ENCODE results near the gene TMEM255A. TPM values are rescaled to one million over a fixed set of nuclear protein-coding genes. Genes with fewer than 3 reads are reported as not detected.

TMEM255A gene
- total RNA-seq, 4 donors from 2014 or later, result 1.2 to 1.7 (median 1.4) TPM; not detected in 1

DNA sequence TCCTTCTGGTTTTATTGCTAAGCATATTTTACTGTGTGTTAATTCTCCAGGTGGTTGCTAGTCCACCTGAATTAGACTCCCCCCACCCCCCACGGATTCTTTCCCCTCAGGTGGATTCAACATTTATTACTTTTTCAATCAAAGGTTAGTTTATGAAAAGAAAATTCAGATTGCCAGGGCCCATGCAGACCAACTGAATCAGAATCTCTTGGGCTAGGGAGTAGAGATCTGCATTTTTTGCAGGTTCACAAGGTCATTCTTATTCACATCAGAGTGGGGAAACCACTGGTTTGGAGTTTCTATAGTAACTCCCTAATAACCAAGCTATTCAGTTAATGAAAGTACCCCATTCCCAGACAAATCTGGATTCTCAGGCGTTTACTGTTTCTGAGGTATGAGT, 9.8 kb downstream of the TMEM255A start:
- Histone ChIP-seq H3K4me3 (no peak overlapping the region), H3K9me3 (no peaks in the 10 kb centered on the region), H3K27me3 (no peaks in the 10 kb centered on the region), H3K27ac (no peak overlapping the region), H3K4me1 (no peaks in the 10 kb centered on the region), H3K36me3 (no peaks in the 10 kb centered on the region)
- no peak for DNase-seq
- TF ChIP-seq POLR2A (IDR thresholded peaks at IDR 0.05) (no peak), POLR2AphosphoS5 (IDR thresholded peaks at IDR 0.05) (no peak), CTCF (IDR thresholded peaks at IDR 0.05) (no peak), EP300 (IDR thresholded peaks at IDR 0.05; ENCODE audit: low read depth) (no peak)
- WGBS, 2 donors (ENCODE audit: low coverage in 1 of 2), result 39 to 67% methylated on average over 1 to 2 of the region's 2 CpGs
- intact Hi-C loops (cut with DNase I; ENCODE audit: low total_unique reads) (no loop called here), in situ Hi-C loops (cut with MboI; ENCODE audit: low pct_ligation_motif_present in 1 of 4, low pct_unique_long_range_greater_than_20kb in 1 of 4, low sequenced_read_pairs in 3 of 4) (no loop called here)

DNA sequence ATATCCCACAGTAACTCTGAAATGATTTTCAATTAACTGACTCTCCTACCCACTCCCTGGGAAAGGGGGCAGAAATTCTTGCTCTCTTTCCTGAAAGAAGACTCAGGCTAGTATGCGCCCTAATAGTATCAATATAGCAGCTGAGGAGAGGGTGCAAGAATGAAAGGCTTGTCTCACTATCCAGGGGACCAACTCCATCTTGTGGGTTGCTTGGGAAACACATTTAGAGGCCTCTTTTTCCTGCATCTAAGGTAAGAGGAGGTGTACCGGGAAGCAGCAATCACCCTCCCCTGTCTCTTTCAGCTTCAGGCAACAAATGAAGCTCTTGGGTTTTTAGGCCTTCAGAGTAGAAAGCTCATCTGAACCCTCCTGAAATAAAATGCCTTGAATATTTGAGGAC, 11.3 kb downstream of the TMEM255A start:
- DNase-seq, result no peak
- WGBS, 2 donors (ENCODE audit: low coverage in 1 of 2), result 76 to 100% methylated on average over 1 to 2 of the region's 2 CpGs
- H3K9me3 ChIP-seq, result no peaks in the 10 kb centered on the region
- H3K36me3 ChIP-seq, result no peaks in the 10 kb centered on the region
- no peak overlapping the region for H3K27ac ChIP-seq
- H3K4me3 ChIP-seq, result no peak overlapping the region
- in situ Hi-C loops (cut with MboI; ENCODE audit: low pct_ligation_motif_present in 1 of 4, low pct_unique_long_range_greater_than_20kb in 1 of 4, low sequenced_read_pairs in 3 of 4) (no loop called here), intact Hi-C loops (cut with DNase I; ENCODE audit: low total_unique reads) (no loop called here)
- TF ChIP-seq POLR2A (IDR thresholded peaks at IDR 0.05), result no peak
- no peak for TF ChIP-seq EP300 (IDR thresholded peaks at IDR 0.05; ENCODE audit: low read depth)
- no peak for TF ChIP-seq CTCF (IDR thresholded peaks at IDR 0.05)
- no peak for TF ChIP-seq POLR2AphosphoS5 (IDR thresholded peaks at IDR 0.05)
- H3K27me3 ChIP-seq, result no peaks in the 10 kb centered on the region
- H3K4me1 ChIP-seq, result no peaks in the 10 kb centered on the region

DNA sequence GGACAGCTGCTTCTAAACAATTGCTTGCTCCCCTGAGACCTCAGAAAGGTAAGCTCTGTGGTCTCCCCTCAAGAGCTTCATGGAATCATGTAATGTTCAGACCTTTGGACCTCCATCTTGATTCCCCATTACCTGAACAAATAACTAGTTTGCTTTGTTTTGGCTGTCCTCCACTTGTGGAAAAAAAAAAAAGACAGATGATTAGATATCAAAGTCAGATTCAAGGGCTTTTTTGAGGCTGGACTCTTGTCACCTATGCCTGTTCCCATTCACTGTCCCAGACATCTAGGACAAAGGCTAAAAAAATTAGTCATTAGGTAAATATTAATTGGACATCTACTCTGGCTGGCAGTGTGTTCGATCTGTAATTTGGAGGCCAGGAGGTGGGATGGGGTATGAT, 13.3 kb downstream of the TMEM255A start:
- in situ Hi-C loops (cut with MboI; ENCODE audit: low pct_ligation_motif_present in 1 of 4, low pct_unique_long_range_greater_than_20kb in 1 of 4, low sequenced_read_pairs in 3 of 4), result no loop called here
- WGBS, 2 donors (ENCODE audit: low coverage in 1 of 2), result 84% methylated on average over 1 of the region's 1 CpG; no CpG with 5 or more reads in 1 of the 2 donors

DNA sequence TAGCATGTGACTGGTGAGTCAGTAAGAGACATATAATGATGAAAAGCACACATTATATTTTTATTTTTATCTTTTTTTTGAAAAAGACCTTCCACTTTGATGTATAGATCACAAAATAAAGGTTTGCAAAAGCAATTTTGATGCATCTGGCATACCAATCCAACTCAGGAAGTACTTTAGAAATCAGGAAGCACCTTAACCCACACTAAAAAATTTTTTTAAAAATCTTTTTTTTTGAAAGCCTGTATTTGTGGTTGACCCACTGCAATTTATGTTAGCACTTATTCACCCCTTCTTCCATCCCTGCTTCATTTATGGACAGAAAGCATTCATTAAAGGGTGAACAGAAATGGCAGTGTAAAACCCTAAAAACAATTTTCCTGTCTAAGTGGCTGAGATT, 16.6 kb downstream of the TMEM255A start:
- intact Hi-C loops (cut with DNase I; ENCODE audit: low total_unique reads) (loop anchor here (1.0 kb wide), 1 partner anchor 33 kb away; no protein-coding TSS in a partner anchor), in situ Hi-C loops (cut with MboI; ENCODE audit: low pct_ligation_motif_present in 1 of 4, low pct_unique_long_range_greater_than_20kb in 1 of 4, low sequenced_read_pairs in 3 of 4) (no loop called here)
- no peak for DNase-seq
- no peak for TF ChIP-seq CTCF (IDR thresholded peaks at IDR 0.05)
- Histone ChIP-seq H3K36me3 (no peaks in the 10 kb centered on the region), H3K4me1 (no peaks in the 10 kb centered on the region), H3K27me3 (no peaks in the 10 kb centered on the region), H3K9me3 (no peaks in the 10 kb centered on the region), H3K4me3 (no peak overlapping the region), H3K27ac (no peak overlapping the region)

More for the DNA sequence above, 13.3 kb downstream of the TMEM255A start:
- Histone ChIP-seq H3K9me3 (no peaks in the 10 kb centered on the region), H3K4me3 (no peak overlapping the region), H3K4me1 (no peaks in the 10 kb centered on the region), H3K36me3 (no peaks in the 10 kb centered on the region), H3K27ac (no peak overlapping the region), H3K27me3 (no peaks in the 10 kb centered on the region)
- intact Hi-C loops (cut with DNase I; ENCODE audit: low total_unique reads), result loop anchor here (2.0 kb wide), 1 partner anchor 59 kb away; no protein-coding TSS in a partner anchor
- no peak for DNase-seq
- TF ChIP-seq POLR2A (IDR thresholded peaks at IDR 0.05) (no peak), EP300 (IDR thresholded peaks at IDR 0.05; ENCODE audit: low read depth) (no peak), CTCF (IDR thresholded peaks at IDR 0.05) (no peak), POLR2AphosphoS5 (IDR thresholded peaks at IDR 0.05) (no peak)
